Ishikawa (cell line): ENCODE measurements around the gene RTN1.

Experiments used
- CEBPB ChIP-seq: IDR thresholded peaks from 2 replicates; pipeline ENCODE4 v1.6.1; 2012
- CREB1 ChIP-seq: IDR thresholded peaks from 2 replicates; pipeline ENCODE4 v1.6.1; 2012; ENCODE audit warnings: low read depth
- EGR1 ChIP-seq: IDR thresholded peaks from 2 replicates; pipeline ENCODE4 v1.6.1; 2012
- EP300 ChIP-seq: IDR thresholded peaks from 2 replicates; pipeline ENCODE4 v1.6.1; 2012; ENCODE audit warnings: borderline replicate concordance
- FOXM1 ChIP-seq: IDR thresholded peaks from 2 replicates; pipeline ENCODE4 v1.6.1; 2012; ENCODE audit warnings: low read depth, borderline replicate concordance
- MAX ChIP-seq: IDR thresholded peaks from 2 replicates; pipeline ENCODE4 v1.6.1; 2012
- NFIC ChIP-seq: IDR thresholded peaks from 2 replicates; pipeline ENCODE4 v1.6.1; 2012
- RAD21 ChIP-seq: IDR thresholded peaks from 2 replicates; pipeline ENCODE4 v1.6.1; 2012; ENCODE audit warnings: low read depth
- REST ChIP-seq: IDR thresholded peaks from 2 replicates; pipeline ENCODE4 v1.6.1; 2012; ENCODE audit warnings: low read depth, mild to moderate bottlenecking
- TAF1 ChIP-seq: IDR thresholded peaks from 2 replicates; pipeline ENCODE4 v1.6.1; 2012; ENCODE audit warnings: low read depth, mild to moderate bottlenecking
- TCF12 ChIP-seq: IDR thresholded peaks from 2 replicates; pipeline ENCODE4 v1.6.1; 2012; ENCODE audit warnings: low read depth
- TEAD4 ChIP-seq: IDR thresholded peaks from 2 replicates; pipeline ENCODE4 v1.6.1; 2012
- USF1 ChIP-seq: IDR thresholded peaks from 2 replicates; pipeline ENCODE4 v1.6.1; 2012
- YY1 ChIP-seq: IDR thresholded peaks from 2 replicates; pipeline ENCODE4 v1.6.1; 2012; ENCODE audit warnings: low read depth
- ZBTB7A ChIP-seq: IDR thresholded peaks from 2 replicates; pipeline ENCODE4 v1.6.1; 2012; ENCODE audit warnings: low read depth

The RTN1 gene

GRCh38 chr14:59811815-59812214 lies 58.8 kb downstream of the RTN1 start:
- no peak for TF ChIP-seq RAD21
- TF ChIP-seq ZBTB7A: no peak
- no peak for TF ChIP-seq MAX

GRCh38 chr14:59811073-59811472 lies 59.5 kb downstream of the RTN1 start:
- TF ChIP-seq CEBPB (no peak), TCF12 (no peak), EP300 (no peak), ZBTB7A (no peak), CREB1 (no peak), YY1 (no peak)

- TF ChIP-seq CREB1: no peak
- TF ChIP-seq USF1: no peak
- TF ChIP-seq RAD21: no peak
- TF ChIP-seq TAF1: no peak
- no peak for TF ChIP-seq ZBTB7A
- TF ChIP-seq EGR1: no peak
- no peak for TF ChIP-seq NFIC
- TF ChIP-seq REST: no peak
- no peak for TF ChIP-seq FOXM1
- TF ChIP-seq TEAD4: no peak
- TF ChIP-seq YY1: no peak
Observed at GRCh38 chr14:59803052-59803540, 67.5 kb downstream of the RTN1 start.

GRCh38 chr14:59788176-59788575 lies 82.4 kb downstream of the RTN1 start:
- TF ChIP-seq TEAD4 (no peak), YY1 (no peak), FOXM1 (no peak), TAF1 (no peak), RAD21 (no peak), USF1 (no peak), CREB1 (no peak), MAX (no peak), ZBTB7A (no peak)

DNA sequence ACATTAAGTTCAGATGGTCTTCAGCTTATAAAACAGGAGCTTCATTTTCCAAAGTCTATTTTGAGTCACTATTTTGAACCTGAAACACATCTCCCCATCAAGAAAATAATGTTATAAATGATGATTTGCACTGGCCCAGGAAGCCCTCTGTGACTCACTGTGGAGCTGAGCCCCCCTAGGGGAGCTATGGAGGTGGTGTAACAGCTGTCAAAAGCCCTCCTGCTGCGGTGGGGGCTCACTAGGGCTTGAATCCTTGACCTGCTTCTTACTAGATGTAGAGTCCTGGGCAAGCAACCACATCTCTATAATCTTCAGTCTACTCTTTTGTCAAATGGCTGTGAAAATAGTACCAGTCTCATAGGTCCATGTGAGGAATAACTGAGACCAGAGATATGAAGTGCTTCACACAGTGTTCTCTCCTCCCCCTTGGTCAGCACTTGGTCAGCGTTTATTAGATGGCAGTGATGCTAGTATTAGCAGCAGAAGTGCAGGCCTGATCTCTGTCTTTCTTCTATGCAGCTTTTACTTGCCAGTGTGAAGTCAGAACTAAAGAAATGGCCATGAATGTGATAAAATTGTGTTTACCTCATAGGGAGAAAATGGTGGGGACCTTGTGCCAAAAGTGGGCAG lies 83.4 kb downstream of the RTN1 start:
- TF ChIP-seq MAX: no peak
- TF ChIP-seq REST: 0 out of 2 replicates have a peak, but pooled peaks have one; percentile 20

DNA sequence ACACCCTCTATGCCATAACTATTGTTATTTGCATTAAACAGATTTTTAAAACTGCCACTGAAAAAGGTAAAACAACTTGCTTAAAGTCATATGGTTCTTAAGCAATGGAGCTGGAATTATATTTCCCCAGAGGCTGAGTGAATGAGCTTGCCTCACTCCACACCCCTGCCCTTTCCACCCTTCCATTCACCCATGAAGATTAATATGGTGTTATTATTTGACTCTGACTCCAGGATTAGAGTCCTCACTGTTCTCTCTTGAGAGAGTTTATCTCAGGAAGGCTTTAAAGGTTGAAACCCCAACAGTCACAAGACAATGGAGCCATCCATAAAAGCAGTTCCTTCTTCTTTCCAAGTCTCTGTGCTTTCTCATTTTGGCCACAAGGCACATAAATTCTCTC lies 84.9 kb downstream of the RTN1 start:
- TF ChIP-seq MAX: no peak
- no peak for TF ChIP-seq TAF1
- no peak for TF ChIP-seq REST
- no peak for TF ChIP-seq ZBTB7A
- no peak for TF ChIP-seq CEBPB
- TF ChIP-seq USF1: no peak
- TF ChIP-seq RAD21: no peak
- TF ChIP-seq TEAD4: no peak
- no peak for TF ChIP-seq CREB1
- TF ChIP-seq EP300: no peak
- no peak for TF ChIP-seq NFIC
- TF ChIP-seq TCF12: no peak
- no peak for TF ChIP-seq YY1
- TF ChIP-seq FOXM1: no peak
- no peak for TF ChIP-seq EGR1
